Stimulated activated naive CD8-positive, alpha-beta T cell treated with anti-CD3 and anti-CD28 coated beads, Interleukin-15, Interleukin-2, amounts not matched to agents 100 U/mL and 50 U/mL, for 24 hours (primary cell): ENCODE data around the gene EFR3B.
A peak's percentile ranks its signal among the peaks of the same experiment; 100 is the strongest.
"Not testable (repeated sequence)": the region's sequence is repeated elsewhere in the genome, so short reads cannot be mapped to it uniquely, and the experiment has no call there.

Experiments
- ATAC-seq: fragments of 150-1000 bp; cut with Tn5 transposase; one replicate; pipeline ENCODE4 v1.10.0; 2021
- DNase-seq: peaks from one replicate; pipeline ENCODE4 v3.0.0; 2021

EFR3B gene

DNA sequence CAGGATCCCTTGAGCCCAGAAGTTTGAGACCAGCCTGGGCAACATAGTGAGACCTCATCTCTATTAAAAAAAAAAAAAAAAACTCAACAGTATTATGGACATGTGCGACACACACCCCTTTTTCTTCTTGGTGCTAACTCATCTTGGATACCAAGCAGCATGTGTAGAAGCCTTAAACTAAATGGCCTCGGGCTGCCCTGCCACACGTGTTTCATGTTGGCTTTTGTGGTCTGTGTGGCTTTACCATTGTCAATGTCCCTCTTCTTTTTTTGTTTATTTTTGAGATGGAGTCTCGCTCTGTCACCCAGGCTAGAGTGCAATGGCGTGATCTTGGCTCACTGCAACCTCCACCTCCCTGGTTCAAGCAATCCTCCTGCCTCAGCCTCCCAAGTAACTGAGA is 109.1 kb downstream of the EFR3B start:
- not testable (repeated sequence) for DNase-seq, ATAC-seq

DNA sequence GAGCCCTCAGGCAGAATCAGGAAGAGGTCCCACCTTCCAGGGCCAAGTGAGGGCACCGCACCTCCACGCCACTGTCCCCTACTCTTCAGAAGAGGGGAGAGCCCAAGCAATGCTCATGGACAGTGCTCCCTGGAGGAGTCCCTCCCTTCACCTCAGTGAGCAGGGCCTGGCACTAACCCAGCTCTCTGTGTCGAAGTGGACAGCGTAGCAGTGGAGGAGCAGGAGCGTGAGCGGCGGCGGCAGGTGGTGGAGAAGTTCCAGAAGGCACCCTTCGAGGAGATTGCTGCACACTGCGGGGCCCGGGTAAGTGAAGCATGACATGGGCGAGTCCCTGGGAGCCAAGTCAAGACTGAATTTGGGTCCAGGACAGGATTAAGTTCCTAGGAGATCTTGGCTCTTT is 109.8 kb downstream of the EFR3B start:
- DNase-seq: no peak
- no peak for ATAC-seq

DNA sequence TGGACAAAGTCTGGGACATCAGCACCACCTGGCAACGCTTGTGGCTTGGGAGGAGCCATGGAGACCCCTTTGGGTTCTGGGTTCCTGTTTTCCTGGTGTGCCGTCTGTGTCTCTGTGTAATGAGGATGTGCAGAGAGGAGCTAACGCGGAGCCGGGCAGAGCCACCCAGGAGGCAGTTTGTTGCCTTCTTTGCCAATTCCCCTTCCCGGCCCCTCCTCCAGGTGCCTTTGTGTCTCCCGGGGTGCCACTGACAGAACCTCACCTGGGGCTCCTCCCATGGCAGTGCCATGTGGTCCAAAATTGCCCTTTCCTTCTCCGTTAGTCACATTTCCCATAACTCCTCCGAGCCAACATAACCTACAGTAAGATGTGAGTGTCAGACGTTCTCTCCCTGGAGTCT is 113.5 kb downstream of the EFR3B start:
- no peak for ATAC-seq
- DNase-seq: no peak

DNA sequence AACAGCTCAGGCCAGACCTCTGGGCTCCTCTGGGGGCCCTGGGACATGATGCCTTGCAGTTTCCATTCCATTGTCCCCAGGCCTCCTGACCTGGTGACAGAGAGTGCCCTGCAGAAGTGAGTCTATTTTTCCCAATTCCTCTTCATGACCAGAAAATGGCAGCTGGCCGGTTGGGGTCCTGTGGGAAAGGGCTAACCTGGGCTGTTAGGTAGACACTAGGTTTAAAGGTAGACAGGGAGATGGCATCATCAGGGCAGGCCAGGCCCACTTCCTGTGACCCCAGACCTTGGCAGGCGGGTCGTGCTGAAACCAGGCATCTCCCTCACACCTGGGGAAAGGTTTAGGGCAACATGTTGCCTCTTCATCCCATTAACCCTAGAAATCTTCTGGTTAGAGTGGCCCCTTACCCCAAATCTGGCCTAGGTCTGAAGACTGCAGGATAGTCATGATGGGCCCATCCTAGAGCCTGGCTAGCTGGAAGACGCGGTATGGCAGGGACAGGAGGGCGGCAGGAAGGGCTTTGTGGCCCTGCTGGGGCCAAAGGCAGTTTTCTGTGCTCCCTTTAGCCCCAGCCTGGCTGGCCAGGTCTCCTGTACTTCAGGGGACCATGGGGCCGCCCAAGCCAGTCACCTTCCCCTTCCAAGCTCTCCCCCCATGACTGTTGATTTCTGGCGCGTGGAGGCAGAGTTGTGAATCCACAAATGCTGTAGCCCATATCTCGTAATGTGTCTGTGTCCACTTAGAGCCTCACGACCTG is 116.4 kb downstream of the EFR3B start:
- no peak for ATAC-seq

DNA sequence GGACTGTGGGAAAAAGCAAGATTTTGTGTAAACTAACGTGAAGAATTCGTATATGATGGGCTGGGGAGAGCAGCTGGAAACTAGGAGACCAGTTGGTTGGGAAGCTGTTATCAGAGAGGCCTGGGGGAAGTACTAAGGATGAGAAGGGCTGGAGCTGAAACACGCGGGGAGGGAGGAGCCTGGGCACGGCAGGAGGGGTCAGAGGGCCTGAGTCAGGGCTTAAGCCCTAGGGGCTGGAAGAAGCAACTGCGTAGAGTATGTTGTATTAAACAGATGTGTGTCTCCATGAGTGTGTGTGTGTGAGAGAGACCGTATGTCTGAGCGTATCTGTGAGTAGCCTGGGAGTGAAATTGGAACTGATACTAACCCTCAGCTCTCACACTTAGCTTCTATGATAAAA is 118.1 kb downstream of the EFR3B start:
- DNase-seq (peak; percentile 15), ATAC-seq (no peak)

More for the DNA sequence above, 116.4 kb downstream of the EFR3B start:
- DNase-seq: no peak

DNA sequence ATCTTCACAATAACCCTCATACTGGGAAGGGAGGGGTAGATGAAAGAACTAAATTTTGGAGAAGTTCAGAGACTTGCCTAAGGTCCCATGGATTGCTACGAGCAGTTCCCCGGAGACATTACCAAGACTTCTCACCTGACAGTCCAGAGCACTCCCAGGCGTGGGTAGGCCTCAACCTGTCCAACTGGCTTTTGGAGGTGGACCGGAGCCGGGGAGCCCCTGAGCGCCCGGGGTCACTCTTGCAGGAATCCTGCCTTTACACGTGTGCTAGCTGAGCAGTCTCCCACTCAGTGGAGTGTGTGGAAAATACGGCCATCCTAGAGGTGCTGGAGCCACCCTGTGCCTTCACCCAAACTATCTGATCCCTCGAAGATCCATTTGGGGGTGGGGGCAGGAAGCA is 118.5 kb downstream of the EFR3B start:
- ATAC-seq: no peak
- no peak for DNase-seq

DNA sequence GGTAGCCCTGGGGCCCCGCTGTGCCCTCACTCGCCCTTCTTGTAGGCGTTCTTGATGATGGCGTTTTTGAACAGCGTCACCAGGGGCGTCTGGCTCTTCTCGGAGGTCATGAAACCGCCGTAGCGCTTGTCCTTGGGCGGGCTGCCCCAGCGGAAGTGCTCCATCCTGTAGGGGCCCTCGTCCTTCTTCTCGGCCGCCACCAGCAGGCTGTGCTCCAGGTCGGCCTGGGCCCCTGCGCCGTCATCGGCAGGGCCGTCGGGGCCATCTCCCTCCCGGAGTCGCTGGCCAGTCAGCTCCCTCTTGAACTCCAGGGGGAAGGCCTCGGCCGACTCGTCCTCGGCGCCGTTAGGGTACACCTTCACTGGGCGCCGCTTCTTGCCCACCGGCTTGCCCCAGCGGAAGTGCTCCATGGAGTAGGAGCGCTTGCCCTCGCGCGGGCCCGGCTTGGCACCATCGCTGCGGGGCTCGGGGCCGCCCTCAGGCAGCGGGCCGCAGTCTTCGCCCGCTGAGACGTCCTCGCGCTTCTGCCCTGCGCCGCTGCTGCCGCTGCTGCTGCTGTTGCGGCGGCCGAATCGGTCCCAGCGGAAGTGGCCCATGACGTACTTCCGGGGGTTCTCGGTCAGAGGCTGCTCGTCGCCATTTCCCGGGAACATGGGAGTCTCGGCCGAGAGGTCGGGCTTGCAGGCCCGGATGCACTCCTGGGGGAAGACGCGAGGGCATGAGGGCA is 119.3 kb downstream of the EFR3B start:
- DNase-seq: peak; percentile 84

DNA sequence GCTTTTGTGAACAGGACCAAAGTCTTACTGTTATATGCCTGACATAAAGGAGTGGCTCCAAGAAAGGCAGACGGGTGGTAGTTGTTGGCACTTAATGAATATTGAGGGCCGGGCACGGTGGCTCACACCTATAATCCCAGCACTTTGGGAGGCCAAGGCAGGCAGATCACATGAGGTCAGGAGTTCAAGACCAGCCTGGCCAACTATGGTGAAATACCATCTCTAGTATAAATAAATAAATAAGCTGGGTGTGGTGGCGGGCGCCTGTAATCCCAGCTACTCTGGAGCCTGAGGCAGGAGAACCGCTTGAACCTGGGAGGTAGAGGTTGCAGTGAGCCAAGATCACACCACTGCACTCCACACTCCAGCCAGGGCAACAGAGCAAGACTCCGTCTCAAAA is 120.2 kb downstream of the EFR3B start:
- not testable (repeated sequence) for ATAC-seq, DNase-seq

More for the DNA sequence above, 119.3 kb downstream of the EFR3B start:
- peak; percentile 60 for ATAC-seq

DNA sequence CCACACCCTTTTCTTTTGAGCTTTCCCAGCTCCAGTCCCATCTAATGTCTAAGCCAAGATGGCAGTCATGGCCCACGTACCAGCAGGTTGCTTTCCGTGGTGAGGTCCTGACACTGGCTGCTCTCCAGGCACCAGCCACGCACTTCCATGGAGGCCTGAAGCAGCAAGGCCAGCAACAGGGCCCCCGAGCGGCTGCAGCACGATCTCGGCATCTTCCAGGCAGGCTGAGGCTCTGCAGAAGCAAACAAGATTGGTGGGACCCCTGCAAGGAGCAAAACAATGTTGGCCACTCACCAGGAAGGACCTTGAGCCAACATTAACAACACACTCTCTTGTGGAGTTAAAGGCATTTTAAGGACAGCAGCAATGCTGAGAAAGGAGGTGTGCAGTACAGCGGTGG is 122.7 kb downstream of the EFR3B start:
- DNase-seq (no peak), ATAC-seq (no peak)

DNA sequence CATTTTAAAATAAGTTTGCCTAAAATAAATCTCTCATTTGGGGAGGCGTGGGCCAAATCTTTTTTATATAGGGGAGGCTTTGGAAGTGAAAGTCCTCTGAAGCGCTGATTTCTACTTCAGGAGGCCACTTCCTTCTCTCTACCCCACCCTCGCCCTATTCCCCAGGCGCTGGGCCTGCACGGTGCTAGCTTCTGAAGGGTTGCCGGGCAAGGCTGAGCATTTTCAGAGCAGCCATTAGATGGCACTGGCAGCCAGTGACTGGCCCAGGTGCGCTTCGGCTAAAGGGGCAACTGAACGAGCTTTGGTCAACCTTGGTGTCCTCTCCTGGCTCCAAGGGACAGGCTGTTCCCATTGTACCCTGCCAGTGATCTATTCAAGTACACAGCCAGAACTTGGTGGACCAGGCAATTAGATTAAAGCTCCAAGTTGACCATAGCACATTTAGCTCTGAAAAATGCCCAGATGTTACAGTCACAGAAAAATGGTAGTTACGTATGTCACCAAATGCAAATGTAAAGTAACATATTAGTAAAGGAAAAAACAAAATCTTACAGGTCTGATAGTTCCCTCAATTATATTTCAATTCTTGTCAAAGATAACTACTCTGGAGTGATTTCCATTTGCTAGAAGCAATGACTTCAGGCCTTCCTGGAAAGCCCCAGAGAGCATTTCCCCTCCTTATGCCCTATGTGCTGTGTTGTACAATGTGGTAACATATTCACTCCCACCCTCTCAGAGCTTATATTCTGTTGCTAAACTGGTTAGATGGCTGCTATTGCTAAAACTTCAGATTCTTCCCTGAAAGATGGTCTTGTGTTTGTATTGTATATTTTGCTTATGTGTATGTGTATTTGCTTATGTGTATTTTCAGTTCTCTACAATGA is 124.4 kb downstream of the EFR3B start:
- ATAC-seq (peak; percentile 75), DNase-seq (peak; percentile 64)

DNA sequence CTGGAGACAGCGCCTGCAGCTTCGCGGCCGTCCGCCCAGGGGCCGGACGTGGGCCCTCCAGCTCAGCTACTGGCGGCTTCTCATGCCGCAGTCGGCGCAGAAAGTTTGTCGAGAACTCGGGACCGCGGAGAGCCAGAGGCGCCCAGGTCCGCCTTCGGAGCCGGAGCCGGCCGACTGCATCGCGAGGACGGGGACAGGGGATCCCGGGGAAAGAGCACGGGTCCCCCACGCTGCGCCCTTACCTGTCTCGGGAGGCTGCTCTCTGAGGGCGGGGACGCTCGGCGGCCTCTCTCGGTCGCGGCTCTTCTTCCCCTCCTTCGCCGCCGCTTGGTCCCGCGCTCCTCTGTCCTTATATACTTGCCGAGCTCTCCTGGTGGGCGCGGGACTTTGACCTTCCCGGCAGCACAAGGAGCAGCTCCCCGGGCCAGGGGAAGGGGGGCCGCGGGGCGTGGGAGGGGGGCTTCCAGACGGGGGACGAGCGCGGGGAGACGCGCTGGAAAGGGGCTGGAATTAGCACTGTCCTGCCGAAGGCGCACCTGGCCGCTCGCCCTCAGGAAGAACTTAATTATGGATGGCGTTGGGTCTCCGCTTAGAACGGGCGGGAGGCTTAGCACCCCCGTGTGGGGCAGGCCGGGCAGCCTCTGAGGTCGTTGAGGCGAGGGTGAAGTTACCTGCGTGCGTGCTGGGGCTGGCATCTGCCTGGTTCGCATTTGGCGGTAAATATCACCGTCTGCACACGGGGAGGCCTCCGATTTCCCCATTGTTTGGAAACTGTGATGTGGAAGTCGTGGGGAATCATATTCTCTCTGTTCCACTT is 126.6 kb downstream of the EFR3B start, which contains the start of gene POMC:
POMC (minus strand) TSS at position 325 of the 817 bp plus-strand sequence. CDS start 3,808 bp downstream, outside the sequence.
- DNase-seq: peak; percentile 38
- peak; percentile 33 for ATAC-seq

DNA sequence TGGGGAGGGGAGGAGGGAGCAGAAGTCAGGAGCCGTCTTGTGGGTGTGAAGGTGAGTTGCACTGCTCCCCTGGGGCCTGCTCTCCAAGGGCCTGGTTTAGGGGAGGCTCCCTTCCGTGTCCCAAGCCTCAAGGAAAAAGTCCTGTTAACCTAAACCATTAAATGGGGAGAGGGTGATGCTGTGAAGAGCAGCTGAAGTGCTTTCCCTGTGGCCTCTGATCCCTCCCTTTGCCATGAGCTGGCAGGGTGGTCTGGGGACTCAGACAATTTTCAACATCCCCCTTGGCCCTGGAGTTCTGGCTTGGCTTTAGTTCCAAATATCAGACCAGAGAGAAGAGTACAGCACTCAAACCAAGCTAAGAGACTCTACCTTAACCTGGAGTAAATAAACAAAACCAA is 127.2 kb downstream of the EFR3B start:
- no peak for DNase-seq
- ATAC-seq: peak; percentile 5

DNA sequence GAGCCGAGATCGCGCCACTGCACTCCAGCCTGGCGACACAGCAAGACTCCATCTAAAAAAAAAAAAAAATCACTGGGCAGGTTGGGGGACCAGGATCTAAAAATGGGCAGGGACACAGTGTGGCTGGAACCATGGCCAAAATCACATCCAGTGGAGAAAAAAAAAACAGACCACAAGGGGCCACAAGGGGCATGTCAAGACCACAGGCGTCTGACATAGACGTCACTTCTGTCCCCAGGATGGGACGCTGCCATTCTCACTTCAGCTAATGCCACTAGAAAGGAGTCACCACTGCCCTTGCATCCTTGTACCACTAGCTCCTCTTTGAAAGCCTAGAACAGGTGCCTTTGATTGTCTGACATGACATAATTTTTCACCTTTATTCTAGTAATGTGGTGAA is 129.0 kb downstream of the EFR3B start:
- ATAC-seq: no peak

DNA sequence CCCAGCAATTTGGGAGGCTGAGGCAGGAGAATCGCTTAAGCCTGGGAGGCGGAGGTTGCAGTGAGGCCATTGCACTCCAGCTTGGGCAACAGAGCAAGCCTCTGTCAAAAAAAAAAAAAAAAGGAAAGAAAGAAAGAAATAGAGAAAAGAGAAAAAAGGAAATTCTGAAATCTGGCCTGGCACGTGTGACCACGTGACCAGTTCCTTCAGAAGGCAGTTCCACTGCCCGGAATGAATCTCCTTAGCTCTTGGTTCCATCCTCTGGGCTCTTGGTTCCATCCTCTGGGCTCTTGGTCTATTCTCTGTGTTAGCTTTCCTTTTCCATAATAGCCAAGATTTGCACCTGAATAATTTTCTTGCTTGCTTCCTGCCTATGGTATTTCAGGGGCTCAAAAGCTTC is 131.8 kb downstream of the EFR3B start:
- ATAC-seq (no peak), DNase-seq (no peak)

More for the DNA sequence above, 129.0 kb downstream of the EFR3B start:
- no peak for DNase-seq

DNA sequence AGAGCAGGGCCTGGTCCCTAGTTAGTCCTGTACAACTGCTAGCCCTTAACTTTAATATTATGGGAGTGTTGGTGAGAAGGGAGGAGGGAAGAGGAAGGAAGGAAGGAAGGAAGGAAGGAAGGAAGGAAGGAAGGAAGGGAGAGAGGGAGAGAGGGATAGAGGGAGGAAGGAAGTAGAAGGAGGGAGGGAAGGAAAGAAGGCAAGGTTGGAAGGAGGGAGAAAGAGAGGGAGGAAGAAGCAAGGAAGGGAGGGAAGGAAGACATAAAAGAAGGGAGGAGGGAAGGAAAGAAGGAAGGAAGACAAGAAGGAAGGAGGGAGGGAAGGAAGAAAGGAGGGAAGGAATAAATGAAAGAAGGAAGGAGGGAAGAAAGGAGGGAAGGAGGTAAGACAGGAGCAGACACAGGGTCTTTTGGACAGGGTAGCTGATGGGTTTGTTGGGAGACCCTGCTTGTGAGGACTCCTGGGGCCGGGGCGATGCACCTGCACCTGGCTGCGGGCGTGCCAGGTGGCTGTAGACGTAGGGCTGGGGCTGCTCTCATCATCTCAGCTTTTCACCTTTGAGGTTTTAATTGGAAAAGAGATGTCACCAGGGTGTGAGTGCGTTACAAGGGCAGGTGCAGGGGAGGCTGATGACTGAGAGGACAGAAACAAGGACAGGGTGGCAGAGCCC is 132.5 kb downstream of the EFR3B start:
- DNase-seq (no peak), ATAC-seq (no peak)

DNA sequence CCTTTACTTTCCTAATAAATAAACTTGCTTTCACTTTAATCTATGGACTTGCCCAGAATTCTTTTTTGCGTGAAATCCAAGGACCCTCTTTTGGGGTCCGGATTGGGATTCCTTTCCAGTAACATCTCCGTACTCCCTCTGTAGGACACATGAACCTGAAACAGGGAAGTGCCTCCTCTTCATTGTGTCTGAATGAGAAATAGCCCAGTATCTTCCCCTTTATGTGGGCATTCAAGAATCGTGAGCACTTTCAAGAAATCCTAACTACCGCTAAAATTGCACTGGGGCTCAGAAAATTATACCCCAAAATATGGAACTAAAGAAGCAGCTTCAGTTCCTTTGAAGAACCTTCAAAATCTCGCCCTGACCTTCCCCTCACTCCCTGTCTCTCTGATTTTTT is 134.3 kb downstream of the EFR3B start:
- ATAC-seq: no peak
- no peak for DNase-seq

DNA sequence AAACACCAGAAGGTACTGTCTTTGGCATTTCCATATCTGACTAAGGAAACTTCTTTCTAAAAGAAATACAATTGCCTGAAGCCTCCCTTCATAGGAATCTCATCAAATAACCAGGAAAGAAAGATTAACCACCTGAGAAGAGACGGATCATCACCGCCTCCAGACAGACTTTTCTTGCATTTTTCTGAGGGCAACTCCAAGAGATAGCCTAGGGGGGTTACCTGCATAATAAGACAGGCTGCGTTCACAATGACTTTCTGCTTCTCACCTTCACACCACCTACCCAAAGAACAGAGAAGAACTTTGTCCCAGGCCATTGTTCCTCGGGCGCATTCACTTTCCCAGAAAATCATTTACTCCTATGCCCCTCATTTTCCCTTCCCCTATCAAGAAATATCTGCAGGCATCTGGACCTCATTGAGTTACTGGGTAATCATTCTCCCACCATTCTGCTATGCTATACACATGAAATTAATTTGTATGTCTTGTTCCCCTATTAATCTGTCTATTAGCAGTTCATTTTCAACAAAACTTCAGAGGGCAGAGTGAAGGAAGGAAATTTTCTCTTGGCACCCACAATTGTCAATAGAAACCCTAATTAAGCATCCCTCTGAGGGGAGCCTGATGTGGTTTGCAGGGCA is 134.8 kb downstream of the EFR3B start:
- ATAC-seq (no peak), DNase-seq (no peak)

DNA sequence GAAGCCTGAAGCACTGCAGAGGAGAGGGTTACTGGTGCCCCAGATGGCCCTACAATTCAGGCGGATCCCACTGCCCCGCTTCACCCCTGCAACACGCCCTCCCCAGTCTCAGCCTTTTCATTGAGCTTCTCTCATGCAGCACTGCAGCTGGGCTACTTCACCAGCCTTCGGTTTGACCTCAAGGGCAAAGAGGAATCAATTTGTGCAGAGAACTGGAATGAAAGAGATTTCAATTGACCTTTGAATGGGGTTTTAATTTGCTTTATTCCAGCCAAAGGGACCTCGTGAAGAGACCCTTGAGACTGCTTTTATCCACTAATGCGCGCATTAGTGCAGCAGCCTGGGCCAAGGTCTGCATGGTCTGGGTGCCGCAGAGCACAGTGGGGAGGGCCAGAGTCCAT is 135.3 kb downstream of the EFR3B start:
- ATAC-seq (no peak), DNase-seq (no peak)

DNA sequence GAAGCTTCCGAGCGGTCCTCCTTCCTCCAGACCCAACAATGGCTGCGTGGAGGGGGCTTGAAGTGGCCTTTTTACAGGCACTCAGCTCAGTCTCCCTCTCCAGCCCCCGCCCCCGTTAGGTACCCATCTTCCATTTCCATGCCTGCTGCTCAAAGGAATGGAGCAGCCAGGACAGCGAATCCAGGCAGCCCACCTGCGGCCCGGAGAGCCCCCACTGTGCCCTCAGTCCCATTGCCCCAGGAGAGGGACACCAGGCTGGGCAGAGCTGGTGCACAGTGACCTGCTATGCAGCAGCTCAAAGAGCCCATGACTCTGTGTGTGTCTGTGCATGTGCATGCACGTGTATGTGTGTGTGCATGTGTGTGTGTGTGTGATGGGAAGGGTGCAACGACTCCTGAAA is 137.1 kb downstream of the EFR3B start:
- ATAC-seq (no peak), DNase-seq (no peak)

DNA sequence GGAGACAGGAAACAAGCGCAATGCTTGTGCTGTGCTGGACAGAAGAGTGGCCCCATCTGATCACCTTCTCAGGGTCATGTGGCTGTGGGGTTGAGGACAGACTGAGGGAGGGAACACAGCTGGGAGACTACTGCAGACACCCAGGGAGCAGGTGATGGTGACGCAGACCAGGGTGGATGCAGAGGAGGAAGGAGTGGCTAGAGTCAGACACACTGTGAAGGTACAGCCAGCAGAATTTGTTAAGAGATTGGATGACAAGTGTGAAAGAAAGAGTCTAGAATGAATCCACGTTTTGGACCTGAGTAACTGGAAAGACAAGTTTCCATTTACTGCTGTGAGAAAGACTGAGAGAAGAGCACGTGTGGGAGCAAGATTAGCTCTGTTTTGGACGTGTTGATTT is 142.4 kb downstream of the EFR3B start:
- no peak for ATAC-seq
- no peak for DNase-seq
